Measurements from ENCODE around the gene FRAS1.
"Not testable (repeated sequence)": the region's sequence is repeated elsewhere in the genome, so short reads cannot be mapped to it uniquely, and the experiment has no call there.

Gene FRAS1

DNA sequence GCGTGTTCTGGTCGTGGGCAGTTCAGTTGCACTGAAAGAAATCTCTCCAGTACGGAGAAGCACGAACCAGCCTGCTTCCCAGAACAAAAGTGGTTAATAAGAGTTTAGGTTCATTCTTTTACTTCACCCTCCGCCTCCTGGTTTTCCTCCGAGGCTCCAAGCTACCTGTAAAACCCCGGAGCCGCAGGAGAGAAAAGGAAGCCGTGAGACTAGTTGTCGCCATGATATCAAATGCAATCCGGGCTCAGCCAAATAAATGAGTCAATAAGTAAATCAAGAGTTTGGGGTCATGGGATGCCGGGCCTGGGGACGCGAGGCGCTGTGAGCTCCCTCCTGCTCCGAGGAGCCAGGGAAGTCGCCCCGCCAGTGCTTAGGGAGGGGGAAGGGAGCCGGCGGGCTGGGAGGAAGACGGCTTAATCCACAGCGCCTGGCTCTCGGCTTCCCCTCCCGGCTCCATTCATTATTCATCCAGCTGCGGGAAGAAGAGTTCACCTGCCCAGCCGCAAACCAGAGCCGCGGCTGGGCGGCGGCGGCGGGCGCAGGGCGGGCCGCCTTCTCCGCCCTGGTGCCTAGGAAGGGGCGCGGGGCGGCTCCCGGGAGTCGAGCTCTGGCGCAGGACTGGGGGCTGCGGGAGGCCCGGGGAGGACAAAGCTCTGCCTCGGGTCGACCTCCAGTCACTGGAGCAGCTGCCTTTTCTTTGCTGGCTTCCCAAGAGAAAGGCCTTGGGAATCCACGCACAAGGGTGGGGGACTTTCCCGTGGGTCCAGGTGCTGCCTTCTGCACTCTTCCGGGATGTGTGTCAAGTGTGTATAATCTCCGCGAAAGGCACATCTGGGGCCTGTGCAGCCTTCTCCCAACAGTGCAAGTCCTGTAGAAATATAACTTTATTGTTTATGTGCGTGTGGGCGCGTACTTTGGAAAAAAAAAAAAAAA lies 1.7 kb downstream of the FRAS1 start:
- peak overlapping the region; percentile 83 for H3K27ac ChIP-seq
- DNase-seq (ENCODE audit: low read depth, low spot score), result no peak

DNA sequence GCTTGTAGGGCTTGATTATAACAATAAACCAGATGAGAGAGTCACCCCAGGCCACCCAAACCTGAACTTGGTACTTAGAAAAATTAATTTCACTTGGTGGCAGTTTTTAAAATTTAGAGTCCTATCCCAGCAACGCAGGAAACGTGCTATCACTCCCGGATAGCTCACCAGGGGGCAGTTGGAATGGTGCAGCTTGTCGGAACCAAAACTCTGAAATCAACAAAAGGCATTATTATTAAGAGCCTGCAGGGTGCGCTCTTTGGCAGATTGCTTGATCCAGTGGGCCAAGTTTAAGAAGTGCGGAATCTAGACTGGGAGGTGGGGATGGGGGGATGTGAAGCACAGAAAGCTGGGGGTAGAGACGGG lies 2.4 kb downstream of the FRAS1 start:
- H3K27ac ChIP-seq, result peak overlapping the region; percentile 83
- DNase-seq (ENCODE audit: low read depth, low spot score), result no peak

GRCh38 chr4:78059938-78060337 lies 2.8 kb downstream of the FRAS1 start:
- no peak overlapping the region for H3K27ac ChIP-seq
- DNase-seq (ENCODE audit: low read depth, low spot score), result no peak

DNA sequence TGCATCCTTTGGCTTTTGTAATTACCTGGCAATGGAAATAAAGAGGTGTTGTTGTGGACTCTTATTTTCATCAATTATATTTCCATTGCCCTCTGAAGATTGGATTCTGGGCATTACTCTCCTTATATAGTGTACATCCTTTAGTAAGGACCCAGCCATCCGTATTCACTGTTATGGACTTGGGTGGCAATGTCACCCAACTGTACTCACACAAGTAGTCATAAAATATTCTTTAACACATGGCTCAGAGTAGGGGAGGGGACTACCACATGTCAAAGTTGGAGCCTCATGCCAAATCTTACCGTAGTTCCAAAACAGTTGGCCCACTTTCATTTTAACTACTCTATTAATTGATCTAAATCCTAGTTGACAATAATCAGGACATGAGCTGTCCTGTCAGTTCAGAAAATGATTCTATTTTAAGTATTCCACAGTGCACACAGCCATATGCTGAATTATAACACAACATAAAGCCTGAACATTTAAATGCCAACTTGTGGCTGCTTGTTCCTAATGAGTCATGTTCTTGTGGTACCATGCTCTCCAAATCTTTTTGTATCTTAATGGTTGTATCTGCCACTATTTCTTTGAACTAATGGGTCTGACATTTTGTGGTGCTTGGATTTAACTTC lies 4.9 kb downstream of the FRAS1 start:
- no peak for DNase-seq (ENCODE audit: low read depth, low spot score)
- no peak overlapping the region for H3K27ac ChIP-seq

- H3K27ac ChIP-seq, result no peak overlapping the region
- DNase-seq (ENCODE audit: low read depth, low spot score), result no peak
Observed at GRCh38 chr4:78065508-78066192, 8.5 kb downstream of the FRAS1 start.

DNA sequence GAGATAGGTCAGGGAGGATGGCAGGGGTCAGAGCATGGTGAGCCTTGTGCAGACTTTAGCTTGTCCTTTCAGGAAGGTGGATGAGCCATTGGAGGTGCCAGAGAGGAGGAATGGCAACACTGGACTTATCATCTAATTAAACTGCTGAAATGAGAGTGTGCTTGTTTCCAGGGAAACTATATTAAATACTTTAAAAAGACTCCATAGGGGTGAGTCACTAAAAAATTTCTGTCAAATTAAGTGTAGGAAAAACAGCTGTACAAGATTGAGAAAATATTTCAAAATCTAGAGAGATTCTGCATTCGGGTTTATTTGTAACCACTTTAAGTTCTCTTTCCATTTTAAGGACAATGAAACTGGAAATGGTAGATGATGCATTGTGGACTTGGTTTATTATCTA lies 11.4 kb downstream of the FRAS1 start:
- DNase-seq (ENCODE audit: low read depth, low spot score), result no peak
- H3K27ac ChIP-seq, result no peak overlapping the region

DNA sequence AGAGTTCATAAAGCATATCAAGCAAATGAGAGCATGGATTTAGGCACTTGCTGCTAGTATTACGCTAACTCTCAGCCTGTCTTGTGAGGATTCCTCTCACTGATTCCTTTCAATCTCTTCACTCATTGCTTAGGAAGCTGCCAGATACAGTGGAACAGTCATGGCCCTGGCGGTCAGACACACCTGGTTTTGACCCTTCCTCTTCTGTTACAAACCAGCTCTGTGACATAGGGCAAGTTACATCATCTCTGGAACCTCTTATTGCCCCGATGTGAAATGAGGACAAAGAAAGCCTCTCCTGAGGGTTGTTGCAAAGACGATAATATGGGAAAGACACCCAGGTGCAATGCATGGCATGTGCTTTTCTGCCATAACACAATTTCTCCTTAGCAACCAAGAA lies 12.2 kb downstream of the FRAS1 start:
- no peak overlapping the region for H3K27ac ChIP-seq
- DNase-seq (ENCODE audit: low read depth, low spot score), result no peak

- no peak for DNase-seq (ENCODE audit: low read depth, low spot score)
- no peak overlapping the region for H3K27ac ChIP-seq
Observed at GRCh38 chr4:78069859-78070258, 12.7 kb downstream of the FRAS1 start.

GRCh38 chr4:78070731-78071282 lies 13.7 kb downstream of the FRAS1 start:
- H3K27ac ChIP-seq, result no peak overlapping the region
- DNase-seq (ENCODE audit: low read depth, low spot score), result no peak

- no peak overlapping the region for H3K27ac ChIP-seq
- DNase-seq (ENCODE audit: low read depth, low spot score), result no peak
Observed at GRCh38 chr4:78074759-78075158, 17.6 kb downstream of the FRAS1 start.

- H3K27ac ChIP-seq, result no peak overlapping the region
- no peak for DNase-seq (ENCODE audit: low read depth, low spot score)
Observed at GRCh38 chr4:78075986-78076385, 18.9 kb downstream of the FRAS1 start.

GRCh38 chr4:78078101-78078500 lies 21.0 kb downstream of the FRAS1 start:
- no peak for DNase-seq (ENCODE audit: low read depth, low spot score)
- H3K27ac ChIP-seq, result no peak overlapping the region

- no peak overlapping the region for H3K27ac ChIP-seq
- no peak for DNase-seq (ENCODE audit: low read depth, low spot score)
Observed at GRCh38 chr4:78079726-78080430, 22.8 kb downstream of the FRAS1 start.

GRCh38 chr4:78081541-78081940 lies 24.4 kb downstream of the FRAS1 start:
- no peak overlapping the region for H3K27ac ChIP-seq
- no peak for DNase-seq (ENCODE audit: low read depth, low spot score)

DNA sequence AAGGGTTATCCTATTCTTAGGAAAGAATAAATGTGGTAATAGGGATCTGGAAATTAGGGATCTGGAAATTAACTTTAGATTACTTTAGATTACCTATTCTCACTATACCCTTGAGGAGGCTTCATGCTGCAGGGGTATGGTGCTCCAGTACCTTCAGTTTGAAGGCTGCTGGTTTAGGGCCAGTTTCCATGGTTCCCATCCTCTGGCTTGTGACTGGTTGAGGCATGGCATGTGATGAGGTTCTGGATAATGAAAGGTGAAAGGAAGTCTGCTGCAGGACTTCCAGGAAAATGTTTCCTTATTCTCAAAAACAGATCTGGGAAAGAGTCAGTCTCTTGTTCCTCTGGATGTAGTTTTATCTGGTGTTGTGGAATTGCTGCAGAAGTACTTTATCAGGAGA lies 25.9 kb downstream of the FRAS1 start:
- no peak overlapping the region for H3K27ac ChIP-seq
- no peak for DNase-seq (ENCODE audit: low read depth, low spot score)

DNA sequence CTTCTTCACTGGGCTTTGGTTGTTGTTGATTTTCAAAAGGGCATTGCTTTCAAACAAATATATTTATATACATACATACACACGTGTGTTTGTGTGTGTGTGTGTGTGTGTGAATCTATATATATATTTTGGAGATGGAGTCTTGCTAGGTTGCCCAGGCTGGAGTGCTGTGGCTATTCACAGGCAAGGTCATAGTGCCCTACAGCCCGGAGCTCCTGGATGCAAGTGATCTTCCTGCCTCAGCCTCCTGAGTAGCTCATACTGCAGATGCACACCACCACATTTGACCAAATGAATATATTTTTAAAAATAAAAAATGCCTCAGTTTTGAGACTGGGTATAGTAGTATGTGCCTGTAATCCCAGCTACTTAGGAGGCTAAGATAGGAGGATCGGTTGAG lies 34.4 kb downstream of the FRAS1 start:
- H3K27ac ChIP-seq, result no peak overlapping the region
- no peak for DNase-seq (ENCODE audit: low read depth, low spot score)

- not testable (repeated sequence) for H3K27ac ChIP-seq; DNase-seq (ENCODE audit: low read depth, low spot score)
Observed at GRCh38 chr4:78092350-78092749, 35.2 kb downstream of the FRAS1 start.

DNA sequence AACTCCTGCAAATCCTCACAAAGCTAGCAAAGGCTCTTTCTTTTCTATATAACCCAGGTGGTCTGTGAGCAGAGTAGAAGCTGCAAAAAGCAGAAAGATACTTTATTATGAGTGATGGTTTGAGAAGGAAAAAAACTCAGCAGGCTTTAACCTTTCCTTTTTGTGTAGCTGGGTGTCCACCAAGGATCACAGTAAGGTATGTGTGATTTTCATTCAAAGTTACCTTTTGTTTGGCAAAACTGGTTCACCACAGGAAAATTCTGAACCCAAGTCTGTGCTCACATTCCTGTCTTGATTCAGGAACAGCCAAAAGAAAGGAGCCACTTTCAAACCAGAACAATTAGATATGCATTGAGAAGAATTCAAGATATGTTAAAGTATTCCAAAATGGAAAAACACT lies 35.7 kb downstream of the FRAS1 start:
- H3K27ac ChIP-seq, result no peak overlapping the region
- DNase-seq (ENCODE audit: low read depth, low spot score), result no peak

DNA sequence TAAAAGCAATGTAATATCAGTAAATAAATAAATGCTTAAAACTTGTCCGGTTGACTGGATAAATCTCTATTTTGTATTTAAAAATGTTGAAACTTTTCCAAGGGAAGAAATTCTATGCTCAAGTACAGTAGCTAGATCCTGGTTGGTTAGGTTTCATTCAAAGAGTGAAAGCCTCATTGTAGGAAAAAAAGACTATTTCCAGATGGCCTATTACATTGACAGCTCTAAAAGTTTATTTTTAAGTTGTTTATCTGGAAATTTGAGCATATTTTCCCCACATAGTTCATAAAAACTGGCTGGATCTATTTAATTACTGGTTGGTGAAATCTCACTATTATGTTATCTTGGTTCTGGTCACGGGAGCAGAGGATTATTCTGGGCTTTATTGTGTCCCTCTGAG lies 38.0 kb downstream of the FRAS1 start:
- no peak overlapping the region for H3K27ac ChIP-seq
- no peak for DNase-seq (ENCODE audit: low read depth, low spot score)

GRCh38 chr4:78099058-78099457 lies 41.9 kb downstream of the FRAS1 start:
- no peak overlapping the region for H3K27ac ChIP-seq
- no peak for DNase-seq (ENCODE audit: low read depth, low spot score)
